ENCODE measurements around the gene SPATA13. TPM values are rescaled to one million over a fixed set of nuclear protein-coding genes. Genes with fewer than 3 reads are reported as not detected.

SPATA13 gene
- total and polyA plus RNA-seq, 2 donors (not counting 3 experiments of a cell fraction or from before 2014, with no cell fraction given) = 6.6 to 12.9 TPM

- BruUV-seq (replicated peaks) = no TSS peak
- TF ChIP-seq MAX (IDR thresholded peaks at IDR 0.05; ENCODE audit: insufficient read depth, insufficient read length) (no peak), CTCF (IDR thresholded peaks at IDR 0.05; ENCODE audit: extremely low read depth in 1 of 2, insufficient read depth in 1 of 2, low read depth in 1 of 2, low read length in 2 of 2) (no peak), MYC (IDR thresholded peaks at IDR 0.05; ENCODE audit: low read depth, low read length) (no peak), GATA2 (IDR thresholded peaks at IDR 0.05; ENCODE audit: insufficient read depth, insufficient read length, low read depth, low read length) (no peak), POLR2AphosphoS5 (IDR thresholded peaks at IDR 0.05; ENCODE audit: insufficient read depth, low read depth, low read length) (no peak), FOS (IDR thresholded peaks at IDR 0.05; ENCODE audit: borderline replicate concordance, insufficient read depth, low read length) (no peak), POLR2A (IDR thresholded peaks at IDR 0.05; ENCODE audit: low read depth, low read length) (no peak), EZH2 (IDR thresholded peaks at IDR 0.05; ENCODE audit: borderline replicate concordance, low read depth, low read length, severe bottlenecking) (no peak), JUN (IDR thresholded peaks at IDR 0.05; ENCODE audit: borderline replicate concordance, insufficient read depth, insufficient read length, low read depth) (no peak)
- peaks cover 2% of the 10 kb centered on the region for H3K4me1 ChIP-seq (ENCODE audit: control insufficient read depth, extremely low read depth, insufficient read depth, low read length)
- H3K27me3 ChIP-seq (ENCODE audit: control insufficient read depth in 2 of 2, insufficient read depth in 2 of 2, low read length in 2 of 2) = no peaks in the 10 kb centered on the region
- H3K9me3 ChIP-seq (replicated peaks; ENCODE audit: control insufficient read depth, insufficient read depth, low read length) = no peaks in the 10 kb centered on the region
- no peaks in the 10 kb centered on the region for H4K20me1 ChIP-seq (replicated peaks; ENCODE audit: control insufficient read depth, extremely low read depth, insufficient read depth, low read length)
- H3K9ac ChIP-seq (replicated peaks; ENCODE audit: extremely low read depth, insufficient read depth, low read length) = no peak overlapping the region
- H3K27ac ChIP-seq (ENCODE audit: insufficient read depth, low read depth, low read length) = no peak overlapping the region
- intact Hi-C loops (cut with micrococcal nuclease) (no loop called here), dilution Hi-C loops (cut with MboI; ENCODE audit: extremely low pct_ligation_motif_present, low sequenced_read_pairs) (no loop called here)
- H3K79me2 ChIP-seq (ENCODE audit: control insufficient read depth, insufficient read depth, low read length) = peaks cover 20% of the 10 kb centered on the region
- FAIRE-seq (no peak), DNase-seq (ENCODE audit: low read depth, low spot score) (no peak)
- H3K4me2 ChIP-seq (ENCODE audit: insufficient read depth, low read length) = no peak overlapping the region
- no peaks in the 10 kb centered on the region for H3K9me1 ChIP-seq (replicated peaks; ENCODE audit: control insufficient read depth, extremely low read depth, insufficient read depth, low read length)
- ChIA-PET CTCF (interaction anchor here (1.3 kb wide), 1 partner anchor 26 kb away, joined by 3 read pairs; no protein-coding TSS in a partner anchor), POLR2A (no interaction called here)
- H3K4me3 ChIP-seq (replicated peaks in 1 of 3; ENCODE audit: insufficient read depth in 1 of 3, low read depth in 1 of 3, low read length in 3 of 3) = no peak overlapping the region
- no peak overlapping the region for H2AFZ ChIP-seq (ENCODE audit: low read depth, low read length)
- no peaks in the 10 kb centered on the region for H3K36me3 ChIP-seq (ENCODE audit: control insufficient read depth in 2 of 2, extremely low read depth in 1 of 2, insufficient read depth in 2 of 2, low read length in 2 of 2)
Observed at GRCh38 chr13:24184265-24184841, 23.8 kb downstream of the SPATA13 start.

Data from endothelial cell of umbilical vein (primary cell).